Measurements from ENCODE around the gene HECA.

- TF ChIP-seq GATA2 (IDR thresholded peaks at IDR 0.05; ENCODE audit: low read depth, low read length) (no peak), GATA3 (IDR thresholded peaks at IDR 0.05; ENCODE audit: low read depth, low read length) (no peak)
Measured at GRCh38 chr6:139173172-139173571, 38.3 kb downstream of the HECA start.

Data from SH-SY5Y (cell line).